H9 (cell line): ENCODE data around the gene PARP16. TPM values are rescaled to one million over a fixed set of nuclear protein-coding genes. Genes with fewer than 3 reads are reported as not detected.

Experiments used
- DNase-seq: peaks from one replicate; pipeline ENCODE4 v3.0.0-alpha.2; 2017
- H2AFZ ChIP-seq: one replicate; pipeline ENCODE4 v1.6.1; 2013; ENCODE audit warnings: mild to moderate bottlenecking, low read length, control low read depth, moderate library complexity
- H2AK5ac ChIP-seq: 2 replicates; pipeline ENCODE4 v1.6.1; 2013; ENCODE audit warnings: low read length, control low read depth, mixed read lengths; ENCODE audit not compliant: insufficient read length
- H2BK120ac ChIP-seq: one replicate; pipeline ENCODE4 v1.6.1; 2013; ENCODE audit warnings: low read depth, mild to moderate bottlenecking, low read length, control low read depth, inconsistent platforms; ENCODE audit not compliant: poor library complexity, severe bottlenecking
- H2BK12ac ChIP-seq: 2 replicates; pipeline ENCODE4 v1.6.1; 2013; ENCODE audit warnings: low read length, control low read depth, mixed read lengths, low read depth; ENCODE audit not compliant: insufficient read length
- H2BK15ac ChIP-seq: 2 replicates; pipeline ENCODE4 v1.6.1; 2013; ENCODE audit warnings: low read depth, low read length, control low read depth
- H2BK20ac ChIP-seq: one replicate; pipeline ENCODE4 v1.6.1; 2013; ENCODE audit warnings: low read depth, mild to moderate bottlenecking, low read length, control low read depth, inconsistent platforms; ENCODE audit not compliant: poor library complexity, severe bottlenecking
- H2BK5ac ChIP-seq: 2 replicates; pipeline ENCODE4 v1.6.1; 2013; ENCODE audit warnings: low read length, control low read depth, mixed read lengths; ENCODE audit not compliant: insufficient read length
- H3K14ac ChIP-seq: 2 replicates; pipeline ENCODE4 v1.6.1; 2013; ENCODE audit warnings: low read length, control low read depth; ENCODE audit not compliant: insufficient read depth
- H3K18ac ChIP-seq: 2 replicates; pipeline ENCODE4 v1.6.1; 2013; ENCODE audit warnings: low read depth, mild to moderate bottlenecking, mixed read lengths, low read length, control low read depth; ENCODE audit not compliant: insufficient read length
- H3K23ac ChIP-seq: 2 replicates; pipeline ENCODE4 v1.6.1; 2013; ENCODE audit warnings: low read length, control low read depth, mixed read lengths, low read depth; ENCODE audit not compliant: insufficient read length
- H3K23me2 ChIP-seq: 2 replicates; pipeline ENCODE4 v1.6.1; 2013; ENCODE audit warnings: low read depth, mild to moderate bottlenecking, mixed read lengths, low read length, control low read depth; ENCODE audit not compliant: insufficient read length, poor library complexity, severe bottlenecking
- H3K27ac ChIP-seq: 2 replicates; pipeline ENCODE4 v1.5.1; 2013; ENCODE audit warnings: low read length, control low read depth, mixed read lengths, low read depth; ENCODE audit not compliant: insufficient read length
- H3K27me3 ChIP-seq: 2 replicates; pipeline ENCODE4 v1.6.1; 2013; ENCODE audit warnings: low read length, control low read depth, inconsistent platforms; ENCODE audit not compliant: insufficient read depth
- H3K4ac ChIP-seq: 2 replicates; pipeline ENCODE4 v1.6.1; 2013; ENCODE audit warnings: low read depth, mild to moderate bottlenecking, control low read depth, inconsistent platforms, low read length, moderate library complexity
- H3K4me1 ChIP-seq: 2 replicates; pipeline ENCODE4 v1.6.1; 2013; ENCODE audit warnings: low read length, control low read depth, inconsistent platforms; ENCODE audit not compliant: insufficient read depth
- H3K4me2 ChIP-seq: 2 replicates; pipeline ENCODE4 v1.6.1; 2013; ENCODE audit warnings: low read length, control low read depth, mixed read lengths; ENCODE audit not compliant: insufficient read length, insufficient read depth
- H3K56ac ChIP-seq: 2 replicates; pipeline ENCODE4 v1.6.1; 2013; ENCODE audit warnings: low read depth, mild to moderate bottlenecking, mixed read lengths, low read length, control low read depth; ENCODE audit not compliant: insufficient read length
- H3K79me1 ChIP-seq: 2 replicates; pipeline ENCODE4 v1.6.1; 2013; ENCODE audit warnings: low read depth, mild to moderate bottlenecking, moderate library complexity, low read length, control low read depth, inconsistent platforms; ENCODE audit not compliant: insufficient read depth, poor library complexity, severe bottlenecking
- H3K79me2 ChIP-seq: 2 replicates; pipeline ENCODE4 v1.6.1; 2013; ENCODE audit warnings: low read length, control low read depth, inconsistent platforms; ENCODE audit not compliant: insufficient read depth
- H3K9ac ChIP-seq: 2 replicates; pipeline ENCODE4 v1.6.1; 2013; ENCODE audit warnings: low read length, control low read depth, mixed read lengths; ENCODE audit not compliant: insufficient read length; ENCODE audit errors: extremely low read depth
- H3K9me3 ChIP-seq: one replicate; pipeline ENCODE4 v1.6.1; 2013; ENCODE audit warnings: low read depth, low read length, inconsistent platforms; ENCODE audit not compliant: control insufficient read depth
- H3T11ph ChIP-seq: one replicate; pipeline ENCODE4 v1.6.1; 2013; ENCODE audit warnings: mild to moderate bottlenecking, low read length, control low read depth, inconsistent platforms
- H4K20me1 ChIP-seq: one replicate; pipeline ENCODE4 v1.6.1; 2013; ENCODE audit not compliant: control insufficient read depth, insufficient read length, insufficient read depth
- H4K5ac ChIP-seq: 2 replicates; pipeline ENCODE4 v1.6.1; 2013; ENCODE audit warnings: low read depth, mild to moderate bottlenecking, mixed read lengths, low read length, control low read depth; ENCODE audit not compliant: insufficient read length
- H4K8ac ChIP-seq: replicated peaks from 2 replicates; pipeline ENCODE4 v1.6.1; 2013; ENCODE audit warnings: low read length, control low read depth, mixed read lengths, low read depth; ENCODE audit not compliant: insufficient read length
- H4K91ac ChIP-seq: 2 replicates; pipeline ENCODE4 v1.6.1; 2013; ENCODE audit warnings: low read depth, mild to moderate bottlenecking, moderate library complexity, mixed read lengths, low read length, control low read depth; ENCODE audit not compliant: insufficient read length
- H3K27ac Mint-ChIP-seq, 3 experiments: 2 replicates in 2 of 3; 3 replicates in 1 of 3; pipeline ENCODE4 v1.8.0; 2020 to 2021; ENCODE audit warnings: mixed read lengths in 3 of 3, mild to moderate bottlenecking in 1 of 3, moderate library complexity in 1 of 3
- H3K27me3 Mint-ChIP-seq: 2 replicates; pipeline ENCODE4 v1.8.0; 2021; ENCODE audit warnings: low read depth, mild to moderate bottlenecking, moderate library complexity, mixed read lengths
- H3K36me3 Mint-ChIP-seq, 3 experiments: 2 replicates in 2 of 3; 3 replicates in 1 of 3; pipeline ENCODE4 v1.8.0; 2020 to 2021; ENCODE audit warnings: low read depth in 3 of 3, mixed read lengths in 3 of 3; ENCODE audit not compliant: insufficient read depth in 1 of 3
- H3K4me1 Mint-ChIP-seq, 2 experiments: 2 replicates each; pipeline ENCODE4 v1.8.0; 2020; ENCODE audit warnings: mixed read lengths in 2 of 2
- H3K4me3 Mint-ChIP-seq, 2 experiments: 2 replicates in 1 of 2; 3 replicates in 1 of 2; pipeline ENCODE4 v1.8.0; 2020 to 2021; ENCODE audit warnings: mild to moderate bottlenecking in 2 of 2, mixed read lengths in 2 of 2, moderate library complexity in 1 of 2
- H3K9me3 Mint-ChIP-seq, 2 experiments: 2 replicates in 1 of 2; 3 replicates in 1 of 2; pipeline ENCODE4 v1.8.0; 2020; ENCODE audit warnings: mild to moderate bottlenecking in 2 of 2, mixed read lengths in 2 of 2, moderate library complexity in 1 of 2
- WGBS: extraction: QIAGEN DNeasy Blood & Tissue Kit; methylation state at CpG from one replicate; pipeline ENCODE4 v1.1.7; 2013; ENCODE audit warnings: missing lambda C conversion rate, low lambda C conversion rate, mixed read lengths; ENCODE audit not compliant: insufficient read length; ENCODE audit errors: extremely low coverage; 5-methylcytosine and 5-hydroxymethylcytosine counted together
- total RNA-seq: library from RNA; stranded (reverse); gene quantifications from 2 replicates; pipeline ENCODE4 v1.2.1, GENCODE V29; 2021
- TF ChIP-seq, protein P1 (sequence below): fragments of 200-600 bp; sonication (generic); conservative IDR thresholded peaks from 3 replicates; pipeline ENCODE4 v1.8.0; 2021; ENCODE audit warnings: antibody characterized with exemption, mild to moderate bottlenecking

PARP16 gene
- total RNA-seq, 1 experiment from 2014 or later: 3.9 TPM

DNA sequence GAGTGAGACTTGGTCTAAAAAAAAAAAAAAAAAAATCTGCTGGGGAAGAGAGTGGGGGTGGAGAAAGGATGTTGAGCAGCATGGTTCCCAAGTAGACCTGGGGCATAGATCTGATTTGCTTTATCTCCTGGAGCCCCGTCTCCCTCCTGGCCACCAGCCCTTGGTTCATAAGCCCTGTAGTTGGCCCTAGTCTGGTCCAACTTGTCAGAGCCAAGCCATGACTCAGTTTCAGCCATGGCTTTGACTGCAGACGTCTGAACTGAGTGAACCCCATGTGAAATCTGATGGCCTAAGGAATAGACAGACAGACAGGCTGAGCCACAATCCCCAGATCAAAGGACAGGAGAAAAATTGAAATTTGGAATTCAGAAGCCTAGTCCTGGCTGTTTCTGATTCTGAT is 73.4 kb downstream of the PARP16 start:
- H2BK120ac ChIP-seq: no peak overlapping the region

More for the DNA sequence above, 73.4 kb downstream of the PARP16 start:
- no peak overlapping the region for H3K23ac ChIP-seq
- no peak overlapping the region for H3K27ac ChIP-seq
- Mint-ChIP-seq H3K4me1 (peaks cover 12 to 25% of the 10 kb centered on the region in 2 experiments), H3K9me3 (no peaks in the 10 kb centered on the region), H3K27ac (no peak overlapping the region), H3K36me3 (no peaks in the 10 kb centered on the region; a peak in 1 of 7 replicates), H3K27me3 (peaks cover 3% of the 10 kb centered on the region), H3K4me3 (no peak overlapping the region)
- H4K5ac ChIP-seq: no peak overlapping the region
- no peak overlapping the region for H3K4ac ChIP-seq
- H3K56ac ChIP-seq: no peak overlapping the region
- no peaks in the 10 kb centered on the region for H3K9me3 ChIP-seq
- no CpG with 5 or more reads among the region's 2 CpGs for WGBS
- H3K23me2 ChIP-seq: no peaks in the 10 kb centered on the region
- TF ChIP-seq, protein P1, sequence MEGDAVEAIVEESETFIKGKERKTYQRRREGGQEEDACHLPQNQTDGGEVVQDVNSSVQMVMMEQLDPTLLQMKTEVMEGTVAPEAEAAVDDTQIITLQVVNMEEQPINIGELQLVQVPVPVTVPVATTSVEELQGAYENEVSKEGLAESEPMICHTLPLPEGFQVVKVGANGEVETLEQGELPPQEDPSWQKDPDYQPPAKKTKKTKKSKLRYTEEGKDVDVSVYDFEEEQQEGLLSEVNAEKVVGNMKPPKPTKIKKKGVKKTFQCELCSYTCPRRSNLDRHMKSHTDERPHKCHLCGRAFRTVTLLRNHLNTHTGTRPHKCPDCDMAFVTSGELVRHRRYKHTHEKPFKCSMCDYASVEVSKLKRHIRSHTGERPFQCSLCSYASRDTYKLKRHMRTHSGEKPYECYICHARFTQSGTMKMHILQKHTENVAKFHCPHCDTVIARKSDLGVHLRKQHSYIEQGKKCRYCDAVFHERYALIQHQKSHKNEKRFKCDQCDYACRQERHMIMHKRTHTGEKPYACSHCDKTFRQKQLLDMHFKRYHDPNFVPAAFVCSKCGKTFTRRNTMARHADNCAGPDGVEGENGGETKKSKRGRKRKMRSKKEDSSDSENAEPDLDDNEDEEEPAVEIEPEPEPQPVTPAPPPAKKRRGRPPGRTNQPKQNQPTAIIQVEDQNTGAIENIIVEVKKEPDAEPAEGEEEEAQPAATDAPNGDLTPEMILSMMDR: no peak
- no peak overlapping the region for H3K14ac ChIP-seq
- no peaks in the 10 kb centered on the region for H3K27me3 ChIP-seq
- no peak overlapping the region for H4K91ac ChIP-seq
- no peak overlapping the region for H2BK15ac ChIP-seq
- H2BK12ac ChIP-seq: no peak overlapping the region
- H3K4me1 ChIP-seq: no peaks in the 10 kb centered on the region
- DNase-seq: no peak
- H3K79me1 ChIP-seq: no peaks in the 10 kb centered on the region
- no peak overlapping the region for H2BK20ac ChIP-seq
- H2AFZ ChIP-seq: no peak overlapping the region
- H3K9ac ChIP-seq: no peak overlapping the region
- H3K18ac ChIP-seq: no peak overlapping the region
- H3K4me2 ChIP-seq: no peak overlapping the region
- H3T11ph ChIP-seq: no peak overlapping the region
- no peaks in the 10 kb centered on the region for H3K79me2 ChIP-seq
- H2AK5ac ChIP-seq: no peak overlapping the region
- no peaks in the 10 kb centered on the region for H4K20me1 ChIP-seq
- H4K8ac ChIP-seq: no peak overlapping the region
- no peak overlapping the region for H2BK5ac ChIP-seq
